ENCODE measurements around the gene PRSS57. TPM values are rescaled to one million over a fixed set of nuclear protein-coding genes. Genes with fewer than 3 reads are reported as not detected.

Gene PRSS57
- total and polyA plus RNA-seq, 2 of the 13 experiments (the other 11 are each of a cell fraction or from before 2014, with no cell fraction given) = 0.12 TPM; not detected in 1

- TF ChIP-seq, protein P1, sequence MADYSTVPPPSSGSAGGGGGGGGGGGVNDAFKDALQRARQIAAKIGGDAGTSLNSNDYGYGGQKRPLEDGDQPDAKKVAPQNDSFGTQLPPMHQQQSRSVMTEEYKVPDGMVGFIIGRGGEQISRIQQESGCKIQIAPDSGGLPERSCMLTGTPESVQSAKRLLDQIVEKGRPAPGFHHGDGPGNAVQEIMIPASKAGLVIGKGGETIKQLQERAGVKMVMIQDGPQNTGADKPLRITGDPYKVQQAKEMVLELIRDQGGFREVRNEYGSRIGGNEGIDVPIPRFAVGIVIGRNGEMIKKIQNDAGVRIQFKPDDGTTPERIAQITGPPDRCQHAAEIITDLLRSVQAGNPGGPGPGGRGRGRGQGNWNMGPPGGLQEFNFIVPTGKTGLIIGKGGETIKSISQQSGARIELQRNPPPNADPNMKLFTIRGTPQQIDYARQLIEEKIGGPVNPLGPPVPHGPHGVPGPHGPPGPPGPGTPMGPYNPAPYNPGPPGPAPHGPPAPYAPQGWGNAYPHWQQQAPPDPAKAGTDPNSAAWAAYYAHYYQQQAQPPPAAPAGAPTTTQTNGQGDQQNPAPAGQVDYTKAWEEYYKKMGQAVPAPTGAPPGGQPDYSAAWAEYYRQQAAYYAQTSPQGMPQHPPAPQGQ (CRISPR knock-in tag; IDR thresholded peaks at IDR 0.05; ENCODE audit: borderline replicate concordance) = no peak
- no peak for TF ChIP-seq FOXK2 (IDR thresholded peaks at IDR 0.05)
- peak; percentile 47; the same call in 1 of the 2 replicates for TF ChIP-seq ZNF232 (CRISPR knock-in tag; IDR thresholded peaks at IDR 0.05; ENCODE audit: borderline replicate concordance)
- no peak; the same call in 1 of the 2 replicates for TF ChIP-seq E2F5 (CRISPR knock-in tag; conservative IDR thresholded peaks at IDR 0.05)
- no peak for TF ChIP-seq MZF1 (CRISPR knock-in tag; IDR thresholded peaks at IDR 0.05; ENCODE audit: borderline replicate concordance)
- no peak for TF ChIP-seq DNMT3B (CRISPR knock-in tag; conservative IDR thresholded peaks at IDR 0.05)
- TF ChIP-seq GZF1 (CRISPR knock-in tag; IDR thresholded peaks at IDR 0.05) = no peak
- TF ChIP-seq, protein P2, sequence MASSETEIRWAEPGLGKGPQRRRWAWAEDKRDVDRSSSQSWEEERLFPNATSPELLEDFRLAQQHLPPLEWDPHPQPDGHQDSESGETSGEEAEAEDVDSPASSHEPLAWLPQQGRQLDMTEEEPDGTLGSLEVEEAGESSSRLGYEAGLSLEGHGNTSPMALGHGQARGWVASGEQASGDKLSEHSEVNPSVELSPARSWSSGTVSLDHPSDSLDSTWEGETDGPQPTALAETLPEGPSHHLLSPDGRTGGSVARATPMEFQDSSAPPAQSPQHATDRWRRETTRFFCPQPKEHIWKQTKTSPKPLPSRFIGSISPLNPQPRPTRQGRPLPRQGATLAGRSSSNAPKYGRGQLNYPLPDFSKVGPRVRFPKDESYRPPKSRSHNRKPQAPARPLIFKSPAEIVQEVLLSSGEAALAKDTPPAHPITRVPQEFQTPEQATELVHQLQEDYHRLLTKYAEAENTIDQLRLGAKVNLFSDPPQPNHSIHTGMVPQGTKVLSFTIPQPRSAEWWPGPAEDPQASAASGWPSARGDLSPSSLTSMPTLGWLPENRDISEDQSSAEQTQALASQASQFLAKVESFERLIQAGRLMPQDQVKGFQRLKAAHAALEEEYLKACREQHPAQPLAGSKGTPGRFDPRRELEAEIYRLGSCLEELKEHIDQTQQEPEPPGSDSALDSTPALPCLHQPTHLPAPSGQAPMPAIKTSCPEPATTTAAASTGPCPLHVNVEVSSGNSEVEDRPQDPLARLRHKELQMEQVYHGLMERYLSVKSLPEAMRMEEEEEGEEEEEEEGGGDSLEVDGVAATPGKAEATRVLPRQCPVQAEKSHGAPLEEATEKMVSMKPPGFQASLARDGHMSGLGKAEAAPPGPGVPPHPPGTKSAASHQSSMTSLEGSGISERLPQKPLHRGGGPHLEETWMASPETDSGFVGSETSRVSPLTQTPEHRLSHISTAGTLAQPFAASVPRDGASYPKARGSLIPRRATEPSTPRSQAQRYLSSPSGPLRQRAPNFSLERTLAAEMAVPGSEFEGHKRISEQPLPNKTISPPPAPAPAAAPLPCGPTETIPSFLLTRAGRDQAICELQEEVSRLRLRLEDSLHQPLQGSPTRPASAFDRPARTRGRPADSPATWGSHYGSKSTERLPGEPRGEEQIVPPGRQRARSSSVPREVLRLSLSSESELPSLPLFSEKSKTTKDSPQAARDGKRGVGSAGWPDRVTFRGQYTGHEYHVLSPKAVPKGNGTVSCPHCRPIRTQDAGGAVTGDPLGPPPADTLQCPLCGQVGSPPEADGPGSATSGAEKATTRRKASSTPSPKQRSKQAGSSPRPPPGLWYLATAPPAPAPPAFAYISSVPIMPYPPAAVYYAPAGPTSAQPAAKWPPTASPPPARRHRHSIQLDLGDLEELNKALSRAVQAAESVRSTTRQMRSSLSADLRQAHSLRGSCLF (CRISPR knock-in tag; IDR thresholded peaks at IDR 0.05; ENCODE audit: borderline replicate concordance) = no peak
- TF ChIP-seq ZNF343 (CRISPR knock-in tag; IDR thresholded peaks at IDR 0.05) = no peak; the same call in 1 of the 2 replicates
- no peak for TF ChIP-seq SIX4 (CRISPR knock-in tag; IDR thresholded peaks at IDR 0.05)
- TF ChIP-seq ZBTB37 (CRISPR knock-in tag; IDR thresholded peaks at IDR 0.05) = no peak
- TF ChIP-seq HDAC6 (IDR thresholded peaks at IDR 0.05; ENCODE audit: low read depth, low read length) = no peak
- no peak for TF ChIP-seq ZNF354B (CRISPR knock-in tag; IDR thresholded peaks at IDR 0.05)
- no peak for TF ChIP-seq ZNF274 (CRISPR knock-in tag; IDR thresholded peaks at IDR 0.05)
- 0 out of 2 replicates have a peak, but pooled peaks have one; percentile 51 for TF ChIP-seq ZNF749 (CRISPR knock-in tag; IDR thresholded peaks at IDR 0.05; ENCODE audit: borderline replicate concordance)
- no peak for TF ChIP-seq TBL1XR1 (IDR thresholded peaks at IDR 0.05; ENCODE audit: borderline replicate concordance, low read length, partially characterized antibody)
Observed at GRCh38 chr19:662962-663681, 32.1 kb downstream of the PRSS57 start, which contains the start of gene RNF126 (continued).

Measured in HepG2 (cell line).